ENCODE data around the gene SOX4.

GRCh38 chr6:21603082-21603952, 9.8 kb downstream of the SOX4 start:
- TF ChIP-seq CTCF (IDR thresholded peaks at IDR 0.05) (no peak), EP300 (IDR thresholded peaks at IDR 0.05) (no peak)

All from ovary (tissue), 3 donors.